HFFc6 (cell line): Measurements from ENCODE around the gene CLIC1. TPM values are rescaled to one million over a fixed set of nuclear protein-coding genes. Genes with fewer than 3 reads are reported as not detected.
A peak's percentile ranks its signal among the peaks of the same experiment; 100 is the strongest.

Experiments
- DNase-seq: peaks from one replicate; pipeline ENCODE4 v3.0.0-alpha.2; 2018
- H3K27ac Mint-ChIP-seq: 2 replicates; pipeline ENCODE4 v1.8.0; 2020; ENCODE audit warnings: mild to moderate bottlenecking, mixed read lengths
- H3K27me3 Mint-ChIP-seq: 2 replicates; pipeline ENCODE4 v1.8.0; 2021; ENCODE audit warnings: mild to moderate bottlenecking, moderate library complexity, mixed read lengths; ENCODE audit not compliant: insufficient read depth
- H3K36me3 Mint-ChIP-seq: 2 replicates; pipeline ENCODE4 v1.8.0; 2021; ENCODE audit warnings: low read depth, mixed read lengths
- H3K4me1 Mint-ChIP-seq: 2 replicates; pipeline ENCODE4 v1.8.0; 2020; ENCODE audit warnings: low read depth, mixed read lengths
- H3K4me3 Mint-ChIP-seq: 2 replicates; pipeline ENCODE4 v1.8.0; 2020; ENCODE audit warnings: mild to moderate bottlenecking, moderate library complexity, mixed read lengths
- H3K9me3 Mint-ChIP-seq: 2 replicates; pipeline ENCODE4 v1.8.0; 2020; ENCODE audit warnings: mild to moderate bottlenecking, mixed read lengths
- microRNA-seq: library from miRNA; unstranded; fragments of <30 nt; microRNA quantifications from one replicate; pipeline ENCODE4, GENCODE V29; 2019
- total RNA-seq, 6 experiments: library from RNA; stranded (reverse); fragmentation: NEBNext Ultra II Directional; extraction: Animal tissue kit (Norgen Biotek cat#: 25700); gene quantifications; 2 replicates in 1 of 6; 3 replicates in 5 of 6; pipeline ENCODE4 v1.2.3, GENCODE V29; 2021
- TF ChIP-seq, protein P1 (sequence below): fragments of 200-600 bp; sonication (generic); IDR thresholded peaks from 2 replicates; pipeline ENCODE4 v1.5.0; 2021; ENCODE audit warnings: antibody characterized with exemption, mild to moderate bottlenecking

The CLIC1 gene
- total RNA-seq, 6 experiments from 2014 or later: 638 to 833 (median 745) TPM

GRCh38 chr6:31683591-31683990 lies 52.7 kb downstream of the CLIC1 start:
- Mint-ChIP-seq H3K27ac (no peak overlapping the region), H3K4me3 (no peak overlapping the region)

DNA sequence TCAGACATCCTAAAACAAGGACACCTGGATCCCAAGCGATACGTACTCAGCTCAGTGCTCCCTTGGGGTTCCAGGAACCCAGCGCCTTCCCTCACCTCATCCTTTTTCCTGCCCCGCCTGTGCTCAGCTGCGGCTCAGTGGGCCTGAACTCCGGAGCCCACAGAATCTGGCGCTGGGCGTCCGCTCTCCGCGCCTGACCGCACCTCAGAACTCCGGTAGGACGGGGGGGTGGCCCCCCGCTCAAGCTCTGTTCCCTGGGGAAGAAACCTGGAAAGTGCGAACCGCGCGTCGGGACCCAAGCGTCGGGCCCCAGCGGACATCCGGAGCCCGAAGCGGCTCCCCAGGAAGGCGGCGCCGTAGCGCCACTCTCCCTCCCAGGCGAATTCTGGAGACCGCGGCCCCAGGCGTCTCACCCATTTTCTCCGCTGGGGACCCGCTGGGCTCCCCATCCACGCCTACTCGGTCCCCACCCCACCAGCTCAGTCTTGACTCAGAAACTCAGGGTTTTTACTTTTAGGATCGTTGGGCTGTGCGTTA lies 55.1 kb downstream of the CLIC1 start:
- peak overlapping the region; percentile 87 for H3K4me3 Mint-ChIP-seq
- no peak for DNase-seq
- H3K27me3 Mint-ChIP-seq: peaks cover 1% of the 10 kb centered on the region; the same call in 1 of the 2 replicates
- H3K36me3 Mint-ChIP-seq: 0 out of 2 replicates have a peak, but pooled peaks cover 6% of the 10 kb centered on the region
- peak overlapping the region; percentile 96 for H3K27ac Mint-ChIP-seq
- no peaks in the 10 kb centered on the region for H3K9me3 Mint-ChIP-seq
- TF ChIP-seq, protein P1, sequence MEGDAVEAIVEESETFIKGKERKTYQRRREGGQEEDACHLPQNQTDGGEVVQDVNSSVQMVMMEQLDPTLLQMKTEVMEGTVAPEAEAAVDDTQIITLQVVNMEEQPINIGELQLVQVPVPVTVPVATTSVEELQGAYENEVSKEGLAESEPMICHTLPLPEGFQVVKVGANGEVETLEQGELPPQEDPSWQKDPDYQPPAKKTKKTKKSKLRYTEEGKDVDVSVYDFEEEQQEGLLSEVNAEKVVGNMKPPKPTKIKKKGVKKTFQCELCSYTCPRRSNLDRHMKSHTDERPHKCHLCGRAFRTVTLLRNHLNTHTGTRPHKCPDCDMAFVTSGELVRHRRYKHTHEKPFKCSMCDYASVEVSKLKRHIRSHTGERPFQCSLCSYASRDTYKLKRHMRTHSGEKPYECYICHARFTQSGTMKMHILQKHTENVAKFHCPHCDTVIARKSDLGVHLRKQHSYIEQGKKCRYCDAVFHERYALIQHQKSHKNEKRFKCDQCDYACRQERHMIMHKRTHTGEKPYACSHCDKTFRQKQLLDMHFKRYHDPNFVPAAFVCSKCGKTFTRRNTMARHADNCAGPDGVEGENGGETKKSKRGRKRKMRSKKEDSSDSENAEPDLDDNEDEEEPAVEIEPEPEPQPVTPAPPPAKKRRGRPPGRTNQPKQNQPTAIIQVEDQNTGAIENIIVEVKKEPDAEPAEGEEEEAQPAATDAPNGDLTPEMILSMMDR: no peak; the same call in none of the 2 replicates
- peaks cover 17% of the 10 kb centered on the region for H3K4me1 Mint-ChIP-seq

More at GRCh38 chr6:31683591-31683990, 52.7 kb downstream of the CLIC1 start:
- Mint-ChIP-seq H3K27me3 (peaks cover 1% of the 10 kb centered on the region; the same call in 1 of the 2 replicates), H3K9me3 (no peaks in the 10 kb centered on the region), H3K4me1 (peaks cover 17% of the 10 kb centered on the region), H3K36me3 (0 out of 2 replicates have a peak, but pooled peaks cover 9% of the 10 kb centered on the region)
- TF ChIP-seq, protein P1: no peak
- DNase-seq: no peak

Small RNAs within 50 kb of the gene (microRNA-seq; reads per million reads assigned to microRNA genes)
- gene MIR4646: not detected

Other genes starting within 250 kb of the CLIC1 start
- gene MICB, start 238.4 kb downstream of the CLIC1 start, total RNA-seq: 10 to 100 TPM; 16.0 to 26.0 (median 22.6) TPM
- not detected for gene MCCD1, start 207.6 kb downstream of the CLIC1 start, total RNA-seq
- gene DDX39B, start 194.5 kb downstream of the CLIC1 start, total RNA-seq: 100 to 1,000 TPM; 312 to 380 (median 358) TPM
- gene ATP6V1G2, start 189.9 kb downstream of the CLIC1 start, total RNA-seq: 1 to 10 TPM; 2.9 to 4.1 (median 3.2) TPM
- gene NFKBIL1, start 188.9 kb downstream of the CLIC1 start, total RNA-seq: 10 to 100 TPM; 11.8 to 15.9 (median 13.6) TPM
- not detected for gene LTA, start 164.2 kb downstream of the CLIC1 start, total RNA-seq
- under 1 TPM; 0.12 to 0.41 (median 0.23) TPM for gene TNF, start 161.0 kb downstream of the CLIC1 start, total RNA-seq
- under 1 TPM in 1 of 6 experiments, not detected in 5; 0.38 TPM for gene LTB, start 154.1 kb downstream of the CLIC1 start, total RNA-seq
- not detected for gene LST1, start 150.3 kb downstream of the CLIC1 start, total RNA-seq
- not detected for gene NCR3, start 143.5 kb downstream of the CLIC1 start, total RNA-seq
- not detected for gene AIF1, start 121.3 kb downstream of the CLIC1 start, total RNA-seq
- 100 to 1,000 TPM; 216 to 259 (median 231) TPM for gene PRRC2A, start 115.8 kb downstream of the CLIC1 start, total RNA-seq
- gene BAG6, start 83.9 kb downstream of the CLIC1 start, total RNA-seq: 100 to 1,000 TPM; 247 to 273 (median 262) TPM
- 1 to 10 TPM; 2.4 to 4.3 (median 2.8) TPM for gene APOM, start 80.6 kb downstream of the CLIC1 start, total RNA-seq
- gene C6orf47, start 75.8 kb downstream of the CLIC1 start, total RNA-seq: 10 to 100 TPM; 13.4 to 16.2 (median 14.9) TPM
- 10 to 100 TPM; 11.6 to 14.9 (median 13.0) TPM for gene GPANK1, start 71.5 kb downstream of the CLIC1 start, total RNA-seq
- gene CSNK2B, start 70.5 kb downstream of the CLIC1 start, total RNA-seq: 100 to 1,000 TPM; 200 to 255 (median 225) TPM
- gene LY6G5B, start 66.6 kb downstream of the CLIC1 start, total RNA-seq: 1 to 10 TPM; 4.6 to 6.0 (median 5.3) TPM
- gene LY6G5C, start 55.5 kb downstream of the CLIC1 start, total RNA-seq: 1 to 10 TPM; 2.2 to 2.9 (median 2.8) TPM
- 10 to 100 TPM; 27.4 to 39.6 (median 32.0) TPM for gene ABHD16A, start 33.2 kb downstream of the CLIC1 start, total RNA-seq
- gene LY6G6F, start 29.7 kb downstream of the CLIC1 start, total RNA-seq: not detected
- gene LY6G6D, start 21.2 kb downstream of the CLIC1 start, total RNA-seq: not detected
- not detected for gene LY6G6C, start 14.8 kb downstream of the CLIC1 start, total RNA-seq
- gene MPIG6B, start 13.2 kb downstream of the CLIC1 start, total RNA-seq: not detected
- gene DDAH2, start 7.2 kb downstream of the CLIC1 start, total RNA-seq: 10 to 100 TPM; 44.0 to 47.8 (median 46.0) TPM
- gene MSH5, start 3.5 kb upstream of the CLIC1 start, total RNA-seq: 10 to 100 TPM in 4 of 6 experiments, 1 to 10 TPM in 2; 7.4 to 14.8 (median 12.6) TPM
- 1 to 10 TPM in 5 of 6 experiments, under 1 TPM in 1; 0.91 to 2.4 (median 1.3) TPM for gene SAPCD1, start 26.1 kb upstream of the CLIC1 start, total RNA-seq
- under 1 TPM; 0.24 to 0.83 (median 0.64) TPM for gene VWA7, start 40.8 kb upstream of the CLIC1 start, total RNA-seq
- 100 to 1,000 TPM; 117 to 144 (median 127) TPM for gene VARS1, start 59.2 kb upstream of the CLIC1 start, total RNA-seq
- 10 to 100 TPM; 31.8 to 48.5 (median 43.4) TPM for gene LSM2, start 70.4 kb upstream of the CLIC1 start, total RNA-seq
- gene HSPA1L, start 78.8 kb upstream of the CLIC1 start, total RNA-seq: 1 to 10 TPM; 1.2 to 1.9 (median 1.6) TPM
- 100 to 1,000 TPM in 1 of 6 experiments, 10 to 100 TPM in 5; 78.5 to 102 (median 84.7) TPM for gene HSPA1A, start 79.0 kb upstream of the CLIC1 start, total RNA-seq
- gene HSPA1B, start 91.2 kb upstream of the CLIC1 start, total RNA-seq: 100 to 1,000 TPM in 2 of 6 experiments, 10 to 100 TPM in 4; 95.5 to 116 (median 98.9) TPM
- 10 to 100 TPM; 35.8 to 48.6 (median 40.9) TPM for gene NEU1, start 126.3 kb upstream of the CLIC1 start, total RNA-seq
- under 1 TPM in 1 of 6 experiments, not detected in 5; 0.10 TPM for gene SLC44A4, start 142.5 kb upstream of the CLIC1 start, total RNA-seq
- 10 to 100 TPM; 43.4 to 47.4 (median 45.9) TPM for gene EHMT2, start 161.2 kb upstream of the CLIC1 start, total RNA-seq
- 1 to 10 TPM; 7.3 to 9.0 (median 8.3) TPM for gene ZBTB12, start 165.6 kb upstream of the CLIC1 start, total RNA-seq
- under 1 TPM in 4 of 6 experiments, not detected in 2; 0.24 to 0.43 (median 0.43) TPM for gene C2, start 191.2 kb upstream of the CLIC1 start, total RNA-seq
- gene CFB, start 209.6 kb upstream of the CLIC1 start, total RNA-seq: 1 to 10 TPM in 2 of 6 experiments, under 1 TPM in 3, not detected in 1; 0.33 to 1.3 (median 0.81) TPM
- 10 to 100 TPM; 63.4 to 87.0 (median 78.7) TPM for gene NELFE, start 222.4 kb upstream of the CLIC1 start, total RNA-seq
- gene SKIC2, start 222.6 kb upstream of the CLIC1 start, total RNA-seq: 10 to 100 TPM; 74.0 to 83.3 (median 77.8) TPM
- 10 to 100 TPM; 14.1 to 20.5 (median 16.5) TPM for gene DXO, start 235.6 kb upstream of the CLIC1 start, total RNA-seq
- gene C4A, start 245.5 kb upstream of the CLIC1 start, total RNA-seq: 1 to 10 TPM; 1.2 to 3.2 (median 2.0) TPM